Coronary artery (tissue), 2 donors: ENCODE measurements around the gene RCN1.

Experiments used
- DNase-seq: peaks from one replicate; pipeline ENCODE4 v3.0.0-alpha.2; 2017; ENCODE audit warnings: low spot score
- H3K27ac ChIP-seq, 2 donors: fragments of 200-600 bp; sonication (generic); one replicate each; pipeline ENCODE4 v1.5.1; 2016 to 2019
- H3K4me3 ChIP-seq: fragments of 200-600 bp; sonication (generic); 2 replicates; pipeline ENCODE4 v1.5.1; 2016; ENCODE audit warnings: mild to moderate bottlenecking, moderate library complexity
- TF ChIP-seq, protein P1 (sequence below): fragments of 200-600 bp; sonication (generic); IDR thresholded peaks from one replicate; pipeline ENCODE4 v1.5.1; 2019; ENCODE audit warnings: antibody characterized with exemption

RCN1 gene

DNA sequence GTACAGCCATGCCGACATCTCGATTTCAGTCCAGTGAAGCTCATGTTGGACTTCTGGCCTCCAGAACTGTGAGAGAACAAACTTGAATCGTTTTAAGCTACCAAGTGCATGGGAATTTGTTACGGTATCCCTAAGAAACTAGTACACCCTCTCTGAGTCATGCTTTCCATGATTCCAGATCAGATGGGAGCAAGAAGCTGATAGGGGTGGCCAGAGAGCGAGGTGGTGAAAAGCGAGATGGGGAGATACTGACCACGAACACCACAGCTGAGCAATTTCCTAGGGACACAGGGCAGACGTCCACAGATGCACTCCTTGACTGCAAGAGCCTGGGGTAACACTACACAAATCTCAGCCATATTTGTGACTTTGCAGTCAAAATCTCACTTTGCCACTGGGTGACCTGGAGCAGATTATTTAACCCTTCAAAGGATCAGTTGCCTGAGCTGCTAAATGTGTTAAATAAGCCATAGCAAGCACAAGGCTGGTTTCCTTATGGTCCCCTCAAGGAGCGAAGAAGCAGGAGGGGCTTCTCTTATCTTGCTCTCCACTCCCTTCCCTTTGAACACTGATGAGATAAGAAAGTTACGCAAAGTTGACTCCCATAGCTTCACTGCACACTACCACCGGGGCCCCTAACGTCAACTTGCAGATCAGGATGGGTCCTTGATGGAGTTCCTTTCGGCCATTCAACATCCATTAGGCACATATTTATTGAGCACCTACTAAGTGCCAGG is 22.6 kb upstream of the RCN1 start:
- Histone ChIP-seq H3K4me3 (no peak overlapping the region), H3K27ac (no peak overlapping the region)
- TF ChIP-seq, protein P1, sequence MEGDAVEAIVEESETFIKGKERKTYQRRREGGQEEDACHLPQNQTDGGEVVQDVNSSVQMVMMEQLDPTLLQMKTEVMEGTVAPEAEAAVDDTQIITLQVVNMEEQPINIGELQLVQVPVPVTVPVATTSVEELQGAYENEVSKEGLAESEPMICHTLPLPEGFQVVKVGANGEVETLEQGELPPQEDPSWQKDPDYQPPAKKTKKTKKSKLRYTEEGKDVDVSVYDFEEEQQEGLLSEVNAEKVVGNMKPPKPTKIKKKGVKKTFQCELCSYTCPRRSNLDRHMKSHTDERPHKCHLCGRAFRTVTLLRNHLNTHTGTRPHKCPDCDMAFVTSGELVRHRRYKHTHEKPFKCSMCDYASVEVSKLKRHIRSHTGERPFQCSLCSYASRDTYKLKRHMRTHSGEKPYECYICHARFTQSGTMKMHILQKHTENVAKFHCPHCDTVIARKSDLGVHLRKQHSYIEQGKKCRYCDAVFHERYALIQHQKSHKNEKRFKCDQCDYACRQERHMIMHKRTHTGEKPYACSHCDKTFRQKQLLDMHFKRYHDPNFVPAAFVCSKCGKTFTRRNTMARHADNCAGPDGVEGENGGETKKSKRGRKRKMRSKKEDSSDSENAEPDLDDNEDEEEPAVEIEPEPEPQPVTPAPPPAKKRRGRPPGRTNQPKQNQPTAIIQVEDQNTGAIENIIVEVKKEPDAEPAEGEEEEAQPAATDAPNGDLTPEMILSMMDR: no peak
- DNase-seq: no peak

DNA sequence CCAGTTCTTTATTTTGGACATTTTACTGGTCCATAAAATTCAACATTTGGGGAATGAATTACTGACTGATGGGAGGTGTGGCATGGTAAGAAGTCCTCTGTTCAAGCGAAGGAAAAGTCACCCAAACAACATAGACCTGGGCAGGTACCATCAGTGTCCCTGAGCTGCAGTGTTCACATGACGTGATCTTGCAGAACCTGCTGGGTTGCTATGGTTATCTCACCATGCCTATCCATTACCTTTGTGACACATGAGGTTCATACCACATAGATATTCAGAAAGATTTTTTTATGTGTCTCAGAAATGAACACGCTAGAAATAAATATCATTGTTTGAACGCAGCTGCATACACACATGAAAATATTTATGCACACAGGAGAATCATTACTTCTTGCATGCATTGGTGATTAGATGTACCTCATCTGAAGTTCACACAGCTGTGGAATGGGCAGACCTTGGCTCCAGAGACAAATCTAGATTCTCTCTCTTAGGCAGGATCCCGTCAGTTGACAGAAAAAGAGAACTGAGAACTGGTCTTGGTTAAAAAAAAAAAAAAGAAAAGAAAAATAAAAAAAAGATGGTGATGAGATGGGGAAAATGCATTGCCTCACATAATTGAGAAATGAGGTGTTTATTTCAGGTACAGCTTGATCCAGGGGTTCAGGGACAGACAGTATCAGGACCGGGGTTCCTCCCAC is 21.4 kb upstream of the RCN1 start:
- no peak overlapping the region for H3K4me3 ChIP-seq
- TF ChIP-seq, protein P1: no peak
- no peak overlapping the region for H3K27ac ChIP-seq
- no peak for DNase-seq

DNA sequence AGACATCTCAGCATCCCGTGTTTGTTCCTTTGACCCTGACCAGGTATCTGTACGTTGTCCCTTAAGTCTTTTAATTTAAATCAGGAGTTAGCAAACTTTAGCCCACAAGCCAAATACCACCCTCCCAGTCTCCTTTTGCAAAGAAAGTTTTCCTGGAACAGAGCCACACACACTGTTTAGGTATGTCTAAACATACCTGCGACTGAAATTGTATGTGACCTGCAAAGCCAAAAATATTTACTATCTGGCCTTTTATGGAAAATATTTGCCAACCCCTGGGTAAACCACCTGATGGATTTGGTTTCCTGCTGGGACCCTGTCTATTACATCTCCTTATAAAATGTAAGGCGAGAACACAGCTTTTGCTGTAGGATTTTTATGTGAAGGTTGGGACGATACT is 20.2 kb upstream of the RCN1 start:
- DNase-seq: no peak
- H3K4me3 ChIP-seq: no peak overlapping the region
- no peak overlapping the region for H3K27ac ChIP-seq
- TF ChIP-seq, protein P1: no peak

DNA sequence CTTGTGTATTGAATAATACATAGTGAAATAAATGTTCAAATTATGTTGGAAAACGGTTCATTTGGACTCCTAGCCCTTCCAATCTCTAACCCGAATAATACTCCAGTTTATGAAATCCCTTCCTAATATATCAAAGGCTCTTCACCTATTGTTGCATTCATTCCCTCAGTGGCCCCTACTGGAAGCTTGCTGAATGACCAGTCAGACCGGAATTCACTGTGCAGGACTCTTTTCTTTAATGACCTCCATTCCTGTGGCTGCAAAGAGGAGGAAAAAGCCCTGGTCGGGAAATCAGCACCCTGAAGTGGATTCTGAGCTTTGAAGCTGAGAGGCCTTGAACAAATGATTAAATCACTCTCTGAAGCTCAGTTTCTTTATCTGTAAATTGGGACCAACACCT is 19.1 kb upstream of the RCN1 start:
- H3K27ac ChIP-seq: no peak overlapping the region
- TF ChIP-seq, protein P1: no peak
- no peak overlapping the region for H3K4me3 ChIP-seq
- DNase-seq: no peak

DNA sequence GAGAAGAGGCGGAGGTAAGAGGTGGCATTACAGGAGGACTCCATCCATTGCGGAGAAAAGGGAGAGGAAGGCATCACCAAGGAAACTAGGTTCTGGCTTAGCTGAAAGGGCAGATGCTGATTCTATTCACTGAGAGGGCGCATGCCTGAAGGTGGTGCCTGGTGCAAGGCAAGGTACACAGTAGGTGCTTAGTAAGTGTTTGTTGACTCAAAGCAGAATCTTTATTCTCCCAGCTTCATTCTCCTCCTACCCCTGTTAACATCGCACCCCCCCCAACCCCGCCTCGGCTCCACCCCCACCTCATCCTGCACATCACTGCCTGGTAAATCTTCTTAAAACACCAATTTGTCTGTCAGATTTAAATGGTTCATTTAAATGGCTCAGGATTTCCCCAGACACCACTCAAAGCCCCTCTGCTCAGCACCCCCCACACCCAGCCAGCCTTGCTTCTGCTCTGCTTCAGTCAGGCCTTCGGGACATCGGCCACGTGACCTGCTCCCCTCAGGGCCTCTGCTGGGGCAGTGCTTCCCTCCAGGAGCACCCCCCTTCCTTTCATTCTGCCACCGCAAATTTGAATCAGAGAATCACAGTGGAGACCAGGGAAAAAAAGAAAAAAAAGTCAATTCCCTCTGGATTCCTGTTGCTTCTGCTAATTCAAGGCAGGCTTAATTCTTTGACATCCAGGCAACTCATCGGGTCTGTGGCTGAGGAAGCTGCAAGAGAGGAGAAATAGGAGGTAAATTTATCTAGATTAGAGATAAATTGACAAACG is 17.8 kb upstream of the RCN1 start:
- DNase-seq: no peak
- TF ChIP-seq, protein P1: no peak
- H3K4me3 ChIP-seq: no peak overlapping the region
- no peak overlapping the region for H3K27ac ChIP-seq

DNA sequence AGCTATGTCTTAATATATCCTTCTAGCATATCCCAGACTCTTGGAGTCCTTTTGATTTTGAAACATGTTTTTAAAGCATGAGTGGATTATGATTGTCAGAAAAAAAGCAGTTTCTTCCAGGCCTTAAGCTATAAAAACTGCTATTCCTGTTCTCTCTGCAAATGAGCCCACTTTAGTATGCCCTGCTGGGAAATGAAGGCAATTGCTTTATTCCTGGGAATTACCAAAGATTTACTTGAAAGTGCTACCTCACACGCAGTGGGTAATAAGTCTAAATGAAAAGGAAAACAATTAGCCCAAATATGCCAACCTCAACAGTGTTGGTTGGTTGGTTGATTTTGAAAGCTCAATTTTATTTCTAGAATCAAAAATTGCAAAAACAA is 17.2 kb upstream of the RCN1 start:
- TF ChIP-seq, protein P1: no peak
- no peak overlapping the region for H3K27ac ChIP-seq
- no peak for DNase-seq
- H3K4me3 ChIP-seq: no peak overlapping the region
